Breast epithelium (tissue), 4 donors: ENCODE measurements around the gene GNAT2. TPM values are rescaled to one million over a fixed set of nuclear protein-coding genes. Genes with fewer than 3 reads are reported as not detected.

Experiments
- DNase-seq, 2 donors: peaks; one replicate each; pipeline ENCODE4 v3.0.0-alpha.2; 2019; ENCODE audit warnings: low spot score in 2 of 2
- H3K27ac ChIP-seq, 2 donors: fragments of 200-600 bp; sonication (generic) in 1 of 2; one replicate each; pipeline ENCODE4 v1.5.1; 2016 to 2019; ENCODE audit warnings: mild to moderate bottlenecking in 1 of 2
- H3K27me3 ChIP-seq, 2 donors: fragments of 200-600 bp; sonication (generic) in 1 of 2; one replicate each; pipeline versions ENCODE4 v1.5.1 to v1.6.0; 2017 to 2019; ENCODE audit warnings: control low read depth in 1 of 2, mild to moderate bottlenecking in 1 of 2
- H3K36me3 ChIP-seq: fragments of 200-600 bp; one replicate; pipeline ENCODE4 v1.5.1; 2019
- H3K4me1 ChIP-seq, 2 donors: fragments of 200-600 bp; sonication (generic); one replicate each; pipeline ENCODE4 v1.5.1; 2016 to 2019; ENCODE audit warnings: control low read depth in 1 of 2
- H3K4me3 ChIP-seq, 3 donors: fragments of 200-600 bp; sonication (generic); 1 replicate in 2 of 3; 2 replicates in 1 of 3; pipeline ENCODE4 v1.5.1; 2016 to 2019; ENCODE audit warnings: mild to moderate bottlenecking in 3 of 3, moderate library complexity in 2 of 3
- H3K9me3 ChIP-seq, 2 donors: fragments of 200-600 bp; sonication (generic) in 1 of 2; one replicate each; pipeline ENCODE4 v1.5.1; 2016 to 2019; ENCODE audit warnings: control low read depth in 1 of 2
- CTCF ChIP-seq, 3 donors: fragments of 450-650 bp; IDR thresholded peaks; one replicate each; pipeline ENCODE4 v1.5.1; 2016 to 2017; ENCODE audit warnings: antibody characterized with exemption in 3 of 3, mild to moderate bottlenecking in 3 of 3, moderate library complexity in 3 of 3
- POLR2A ChIP-seq: fragments of 450-650 bp; IDR thresholded peaks from one replicate; pipeline ENCODE4 v1.6.1; 2016; ENCODE audit warnings: antibody characterized with exemption, mild to moderate bottlenecking, moderate library complexity
- POLR2AphosphoS5 ChIP-seq, 3 donors: sonication (generic); formaldehyde crosslinking; IDR thresholded peaks; one replicate each; pipeline ENCODE4 v1.6.1; 2017; ENCODE audit warnings: antibody characterized with exemption in 3 of 3
- intact Hi-C: fragments of 100-400 bp; cut with DNase I; formaldehyde crosslinking; loops from one replicate; pipeline ENCODE4 v1.15.1; 2023; ENCODE audit warnings: low total_unique reads
- total RNA-seq, 3 donors: library from RNA; depleted of rRNA; stranded (reverse); fragments of >200 nt; gene quantifications; one replicate each; pipeline ENCODE4 v1.1.0, GENCODE V29; 2016

GNAT2 gene
- total RNA-seq, 3 donors from 2014 or later: not detected

GRCh38 chr1:109579491-109579890 lies 39.9 kb downstream of the GNAT2 start:
- intact Hi-C loops: no loop called here
- Histone ChIP-seq H3K36me3 (no peaks in the 10 kb centered on the region), H3K9me3 (no peaks in the 10 kb centered on the region), H3K4me1 (no peaks in the 10 kb centered on the region), H3K27ac (no peak overlapping the region), H3K27me3 (no peaks in the 10 kb centered on the region), H3K4me3 (no peak overlapping the region)
- TF ChIP-seq CTCF (IDR thresholded peaks at IDR 0.05): no peak
- no peak for TF ChIP-seq POLR2AphosphoS5 (IDR thresholded peaks at IDR 0.05)
- no peak for TF ChIP-seq POLR2A
- DNase-seq: no peak

DNA sequence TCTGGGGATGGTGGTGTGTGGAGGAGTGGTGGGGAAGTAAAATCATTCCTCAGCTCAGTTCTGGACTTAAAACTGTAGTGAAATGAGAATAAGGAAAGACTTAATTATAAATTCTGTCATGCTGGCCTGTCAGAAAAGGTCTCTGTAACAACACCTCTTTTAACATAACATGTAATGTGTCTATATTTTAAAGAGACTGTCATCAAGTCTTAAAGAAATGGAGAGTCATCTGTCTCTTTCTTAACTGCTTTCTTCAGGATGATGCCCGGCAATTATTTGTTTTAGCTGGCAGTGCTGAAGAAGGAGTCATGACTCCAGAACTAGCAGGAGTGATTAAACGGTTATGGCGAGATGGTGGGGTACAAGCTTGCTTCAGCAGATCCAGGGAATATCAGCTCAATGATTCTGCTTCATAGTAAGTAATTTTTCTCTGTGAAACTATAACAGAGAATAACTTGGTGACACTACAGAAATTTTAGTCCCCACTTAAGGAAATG lies 40.4 kb downstream of the GNAT2 start:
- Histone ChIP-seq H3K4me3 (no peak overlapping the region), H3K4me1 (no peaks in the 10 kb centered on the region), H3K36me3 (no peaks in the 10 kb centered on the region), H3K27ac (no peak overlapping the region), H3K27me3 (no peaks in the 10 kb centered on the region), H3K9me3 (no peaks in the 10 kb centered on the region)
- intact Hi-C loops: no loop called here
- no peak for TF ChIP-seq CTCF (IDR thresholded peaks at IDR 0.05)
- TF ChIP-seq POLR2A: no peak
- TF ChIP-seq POLR2AphosphoS5 (IDR thresholded peaks at IDR 0.05): no peak
- no peak for DNase-seq

DNA sequence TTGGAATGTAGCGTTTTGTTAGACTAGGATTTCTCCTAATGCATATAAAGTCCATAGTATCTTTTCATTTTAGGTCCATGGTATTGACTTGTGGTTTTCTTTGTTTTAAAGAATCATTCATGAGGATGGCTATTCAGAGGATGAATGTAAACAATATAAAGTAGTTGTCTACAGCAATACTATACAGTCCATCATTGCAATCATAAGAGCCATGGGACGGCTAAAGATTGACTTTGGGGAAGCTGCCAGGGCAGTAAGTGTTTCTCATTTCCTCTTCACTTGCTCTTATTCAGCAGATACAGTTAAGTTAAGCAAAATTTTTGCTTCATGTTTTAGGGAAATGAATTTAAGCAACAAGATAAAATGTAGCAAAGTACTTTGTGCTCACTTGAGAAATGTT lies 45.6 kb downstream of the GNAT2 start:
- Histone ChIP-seq H3K27me3 (no peaks in the 10 kb centered on the region), H3K36me3 (no peaks in the 10 kb centered on the region), H3K9me3 (no peaks in the 10 kb centered on the region), H3K27ac (no peak overlapping the region), H3K4me3 (no peak overlapping the region), H3K4me1 (peaks cover 0 to 5% of the 10 kb centered on the region in 2 donors)
- intact Hi-C loops: no loop called here
- TF ChIP-seq POLR2AphosphoS5 (IDR thresholded peaks at IDR 0.05): no peak
- DNase-seq: no peak

DNA sequence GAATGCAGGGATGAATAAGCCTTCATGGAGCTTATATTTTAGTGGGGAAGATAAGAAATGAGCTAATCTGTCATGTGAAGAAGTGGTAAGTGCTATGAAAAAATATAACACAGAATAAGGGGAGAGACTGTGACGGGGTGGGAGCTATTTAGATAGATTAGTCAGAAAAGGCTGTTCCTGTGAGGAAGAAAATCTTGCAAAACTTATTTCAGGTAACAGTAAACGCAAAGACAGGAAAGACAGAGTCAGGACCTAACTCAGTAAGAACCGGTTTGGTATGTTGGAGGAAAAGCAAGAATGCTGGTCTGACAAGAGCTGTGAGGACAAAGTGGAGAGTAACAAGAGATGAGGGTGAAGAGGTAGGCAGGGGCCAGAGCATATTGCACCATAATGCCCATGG lies 49.0 kb downstream of the GNAT2 start:
- H3K4me3 ChIP-seq: no peak overlapping the region
- peaks cover 0 to 5% of the 10 kb centered on the region in 2 donors for H3K4me1 ChIP-seq
- no peaks in the 10 kb centered on the region for H3K27me3 ChIP-seq
- no peaks in the 10 kb centered on the region for H3K9me3 ChIP-seq
- H3K27ac ChIP-seq: peak overlapping the region in 1 of 2 donors; percentile 16
- no peak for DNase-seq
- intact Hi-C loops: no loop called here
- no peaks in the 10 kb centered on the region for H3K36me3 ChIP-seq
- TF ChIP-seq POLR2A: no peak
- no peak for TF ChIP-seq POLR2AphosphoS5 (IDR thresholded peaks at IDR 0.05)
- no peak for TF ChIP-seq CTCF (IDR thresholded peaks at IDR 0.05)

GRCh38 chr1:109569323-109569722 lies 50.1 kb downstream of the GNAT2 start:
- Histone ChIP-seq H3K36me3 (no peaks in the 10 kb centered on the region), H3K27me3 (no peaks in the 10 kb centered on the region), H3K4me1 (peaks cover 0 to 5% of the 10 kb centered on the region in 2 donors), H3K4me3 (no peak overlapping the region), H3K27ac (peak overlapping the region in 1 of 2 donors; percentile 40), H3K9me3 (no peaks in the 10 kb centered on the region)
- intact Hi-C loops: no loop called here
- no peak for TF ChIP-seq CTCF (IDR thresholded peaks at IDR 0.05)
- no peak for TF ChIP-seq POLR2A
- TF ChIP-seq POLR2AphosphoS5 (IDR thresholded peaks at IDR 0.05): no peak
- DNase-seq: no peak
